Gastroesophageal sphincter (tissue), 4 donors: ENCODE results near the gene ZNF385B. TPM values are rescaled to one million over a fixed set of nuclear protein-coding genes. Genes with fewer than 3 reads are reported as not detected.

Experiments
- ATAC-seq: fragments of 150-250 bp; one replicate; pipeline ENCODE4 v1.9.1; 2016; ENCODE audit warnings: mild to moderate bottlenecking, moderate library complexity
- H3K27ac ChIP-seq, 4 donors: fragments of 200-600 bp; sonication (generic) in 3 of 4; 1 replicate in 3 of 4; 2 replicates in 1 of 4; pipeline ENCODE4 v1.5.1; 2016 to 2019
- H3K27me3 ChIP-seq: fragments of 200-600 bp; sonication (generic); one replicate; pipeline ENCODE4 v1.5.1; 2019
- H3K36me3 ChIP-seq, 2 donors: fragments of 200-600 bp; sonication (generic); one replicate each; pipeline ENCODE4 v1.5.1; 2019; ENCODE audit warnings: control low read depth in 1 of 2
- H3K4me1 ChIP-seq, 3 donors: fragments of 200-600 bp; sonication (generic); 1 replicate in 2 of 3; 2 replicates in 1 of 3; pipeline ENCODE4 v1.5.1; 2016 to 2019; ENCODE audit warnings: control low read depth in 2 of 3
- H3K4me3 ChIP-seq, 2 donors: fragments of 200-600 bp; sonication (generic); one replicate each; pipeline ENCODE4 v1.5.1; 2019; ENCODE audit warnings: mild to moderate bottlenecking in 1 of 2, moderate library complexity in 1 of 2
- H3K9me3 ChIP-seq, 3 donors: fragments of 200-600 bp; sonication (generic); one replicate each; pipeline ENCODE4 v1.5.1; 2017 to 2019; ENCODE audit warnings: control low read depth in 2 of 3
- EP300 ChIP-seq: sonication (generic); formaldehyde crosslinking; IDR thresholded peaks from one replicate; pipeline ENCODE4 v1.6.1; 2017; ENCODE audit warnings: antibody characterized with exemption, mild to moderate bottlenecking
- POLR2A ChIP-seq, 2 donors: fragments of 450-650 bp; IDR thresholded peaks; one replicate each; pipeline ENCODE4 v1.6.1; 2017; ENCODE audit warnings: antibody characterized with exemption in 2 of 2, mild to moderate bottlenecking in 2 of 2, moderate library complexity in 1 of 2
- POLR2AphosphoS5 ChIP-seq: sonication (generic); formaldehyde crosslinking; IDR thresholded peaks from one replicate; pipeline ENCODE4 v1.6.1; 2017; ENCODE audit warnings: antibody characterized with exemption
- WGBS, 2 donors: methylation state at CpG; one replicate each; pipeline ENCODE4 v1.1.5; 2018; ENCODE audit warnings: low coverage in 1 of 2; 5-methylcytosine and 5-hydroxymethylcytosine counted together
- total RNA-seq, 4 donors: library from RNA; depleted of rRNA; stranded (reverse); fragments of >200 nt; gene quantifications; one replicate each; pipeline ENCODE4 v1.1.0, GENCODE V29; 2016
- TF ChIP-seq, protein P1 (sequence below), 4 experiments: fragments of 200-600 bp in 2 of 4; fragments of 450-650 bp in 2 of 4; sonication (generic) in 1 of 4; IDR thresholded peaks; one replicate each; pipeline ENCODE4 v1.5.1; 2017 to 2019; ENCODE audit warnings: antibody characterized with exemption in 4 of 4, mild to moderate bottlenecking in 2 of 4, moderate library complexity in 2 of 4

ZNF385B gene
- total RNA-seq, 4 donors from 2014 or later: 2.7 to 7.6 (median 3.9) TPM

DNA sequence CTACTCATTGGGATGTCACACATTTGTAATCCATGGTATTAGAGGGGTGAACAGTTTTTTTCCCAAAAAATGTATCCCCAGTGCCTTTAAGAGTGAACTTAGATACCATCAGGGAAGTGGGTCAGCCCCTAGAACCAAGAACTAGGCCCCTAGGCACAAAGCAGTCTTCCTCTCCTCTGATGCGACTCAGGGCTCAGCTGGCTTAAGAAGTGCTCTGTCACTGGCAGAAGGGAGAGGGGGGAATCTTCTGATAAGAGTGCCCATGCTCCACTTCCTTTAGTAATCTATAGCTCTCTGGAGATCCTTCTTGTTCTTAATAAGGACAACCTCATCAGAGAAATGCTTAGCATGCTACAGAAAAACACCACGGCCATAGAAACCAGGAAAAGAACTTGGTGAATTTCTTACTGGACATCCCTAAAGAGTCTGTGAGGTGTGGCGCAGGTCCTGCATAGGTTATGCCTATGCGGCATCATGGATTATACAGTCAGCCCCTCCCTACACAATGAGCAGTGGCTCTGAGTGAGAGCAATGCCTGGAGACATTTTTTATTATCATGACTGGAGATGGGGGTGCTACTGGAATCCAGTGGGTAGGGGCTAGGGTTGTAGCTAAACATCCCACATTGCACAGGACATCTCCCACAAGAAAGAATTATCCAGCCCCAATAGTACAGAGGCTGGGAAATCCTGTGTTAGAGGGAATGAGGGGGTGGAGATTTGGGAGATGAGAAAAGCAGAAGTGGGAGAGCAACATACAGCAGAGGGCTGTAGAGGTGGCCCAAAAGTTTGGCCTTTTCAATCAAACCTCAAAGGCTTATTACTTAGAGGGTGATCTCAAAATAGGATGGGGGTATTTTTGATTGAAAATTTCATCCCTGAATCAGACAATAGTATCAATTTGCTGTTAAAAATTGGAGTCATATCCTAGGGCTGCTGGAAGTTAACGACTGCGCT, 21.7 kb upstream of the ZNF385B start:
- 88 to 100% methylated on average over 4 to 6 of the region's 6 CpGs for WGBS, 2 donors

DNA sequence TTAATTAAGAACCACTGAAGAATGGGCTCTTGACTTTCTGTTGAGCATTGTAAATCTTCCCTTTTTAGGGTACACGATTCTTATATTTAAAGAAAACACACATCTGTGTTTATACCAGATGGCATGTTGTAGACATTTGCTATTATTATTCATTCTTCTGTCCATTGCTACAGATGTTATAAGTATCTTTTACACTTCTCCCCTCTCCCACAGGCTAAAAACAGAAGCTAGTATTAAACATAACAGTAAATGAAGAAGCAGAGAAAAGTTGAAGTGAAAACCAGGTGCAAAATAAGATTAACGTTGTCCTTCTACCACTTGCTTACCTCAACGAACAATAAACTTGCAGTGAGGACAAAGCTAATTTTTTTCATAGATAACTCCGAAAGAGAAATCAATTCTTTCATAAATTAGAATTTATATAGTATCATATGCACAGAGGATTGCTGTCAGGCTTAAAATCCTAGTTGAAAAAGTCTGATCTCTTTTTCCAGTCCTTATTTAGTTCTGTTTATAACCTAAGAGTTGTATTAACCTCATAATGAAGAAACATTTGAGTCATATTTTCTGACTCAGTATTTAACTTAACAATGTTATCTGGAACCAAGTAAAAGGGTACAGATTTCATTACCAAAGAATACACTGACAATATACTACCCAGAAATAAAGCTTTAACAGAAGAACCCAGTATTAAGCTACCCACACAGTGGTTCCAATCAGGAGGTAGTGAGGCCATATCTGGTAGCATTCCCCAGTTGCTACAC, 16.4 kb upstream of the ZNF385B start:
- peak overlapping the region in 2 of 4 donors; percentile 3 to 54 for H3K27ac ChIP-seq
- 34 to 59% methylated on average over 4 of the region's 4 CpGs for WGBS, 2 donors

More for the DNA sequence above, 21.7 kb upstream of the ZNF385B start:
- H3K9me3 ChIP-seq: no peaks in the 10 kb centered on the region
- no peak for ATAC-seq
- no peak overlapping the region for H3K27ac ChIP-seq
- H3K4me3 ChIP-seq: no peak overlapping the region
- no peaks in the 10 kb centered on the region for H3K4me1 ChIP-seq
- H3K27me3 ChIP-seq: no peaks in the 10 kb centered on the region
- TF ChIP-seq EP300: no peak
- no peak for TF ChIP-seq POLR2A (IDR thresholded peaks at IDR 0.05)
- TF ChIP-seq, protein P1, sequence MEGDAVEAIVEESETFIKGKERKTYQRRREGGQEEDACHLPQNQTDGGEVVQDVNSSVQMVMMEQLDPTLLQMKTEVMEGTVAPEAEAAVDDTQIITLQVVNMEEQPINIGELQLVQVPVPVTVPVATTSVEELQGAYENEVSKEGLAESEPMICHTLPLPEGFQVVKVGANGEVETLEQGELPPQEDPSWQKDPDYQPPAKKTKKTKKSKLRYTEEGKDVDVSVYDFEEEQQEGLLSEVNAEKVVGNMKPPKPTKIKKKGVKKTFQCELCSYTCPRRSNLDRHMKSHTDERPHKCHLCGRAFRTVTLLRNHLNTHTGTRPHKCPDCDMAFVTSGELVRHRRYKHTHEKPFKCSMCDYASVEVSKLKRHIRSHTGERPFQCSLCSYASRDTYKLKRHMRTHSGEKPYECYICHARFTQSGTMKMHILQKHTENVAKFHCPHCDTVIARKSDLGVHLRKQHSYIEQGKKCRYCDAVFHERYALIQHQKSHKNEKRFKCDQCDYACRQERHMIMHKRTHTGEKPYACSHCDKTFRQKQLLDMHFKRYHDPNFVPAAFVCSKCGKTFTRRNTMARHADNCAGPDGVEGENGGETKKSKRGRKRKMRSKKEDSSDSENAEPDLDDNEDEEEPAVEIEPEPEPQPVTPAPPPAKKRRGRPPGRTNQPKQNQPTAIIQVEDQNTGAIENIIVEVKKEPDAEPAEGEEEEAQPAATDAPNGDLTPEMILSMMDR (IDR thresholded peaks at IDR 0.05): no peak
- no peak for TF ChIP-seq POLR2AphosphoS5
- no peaks in the 10 kb centered on the region for H3K36me3 ChIP-seq

DNA sequence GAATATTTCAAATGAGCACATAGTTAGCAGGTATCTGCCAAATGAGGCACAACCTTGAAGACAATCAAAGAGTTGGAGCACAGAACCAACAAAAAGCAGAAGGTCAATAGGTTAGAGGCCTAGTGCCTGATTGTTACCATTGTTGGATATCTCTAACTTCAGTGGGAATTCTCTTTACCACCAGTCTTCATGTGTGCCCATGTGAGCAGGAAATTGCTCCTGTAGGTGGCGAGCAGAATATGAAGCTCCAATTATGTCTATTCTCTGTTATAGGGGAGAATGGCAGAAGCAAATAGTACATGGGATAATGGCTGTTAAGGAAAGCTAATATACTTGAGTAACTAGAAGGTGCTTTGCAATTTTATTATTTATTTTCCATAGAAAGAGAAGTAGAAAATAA, 14.9 kb upstream of the ZNF385B start:
- Histone ChIP-seq H3K27me3 (no peaks in the 10 kb centered on the region), H3K4me1 (peaks cover 0 to 4% (median 0%) of the 10 kb centered on the region in 3 donors), H3K27ac (no peak overlapping the region), H3K9me3 (no peaks in the 10 kb centered on the region), H3K4me3 (no peak overlapping the region), H3K36me3 (no peaks in the 10 kb centered on the region)
- WGBS, 2 donors: 94% methylated on average over 1 of the region's 1 CpG; no CpG with 5 or more reads in 1 of the 2 donors
- ATAC-seq: no peak
- TF ChIP-seq POLR2A (IDR thresholded peaks at IDR 0.05) (no peak), EP300 (no peak), POLR2AphosphoS5 (no peak)
- TF ChIP-seq, protein P1 (IDR thresholded peaks at IDR 0.05): no peak

More for the DNA sequence above, 16.4 kb upstream of the ZNF385B start:
- H3K4me1 ChIP-seq: peaks cover 0 to 4% (median 0%) of the 10 kb centered on the region in 3 donors
- H3K27me3 ChIP-seq: no peaks in the 10 kb centered on the region
- no peak for TF ChIP-seq EP300
- TF ChIP-seq, protein P1 (IDR thresholded peaks at IDR 0.05): no peak
- no peak for TF ChIP-seq POLR2A (IDR thresholded peaks at IDR 0.05)
- TF ChIP-seq POLR2AphosphoS5: no peak
- H3K9me3 ChIP-seq: no peaks in the 10 kb centered on the region
- H3K36me3 ChIP-seq: no peaks in the 10 kb centered on the region
- ATAC-seq: no peak
- no peak overlapping the region for H3K4me3 ChIP-seq

DNA sequence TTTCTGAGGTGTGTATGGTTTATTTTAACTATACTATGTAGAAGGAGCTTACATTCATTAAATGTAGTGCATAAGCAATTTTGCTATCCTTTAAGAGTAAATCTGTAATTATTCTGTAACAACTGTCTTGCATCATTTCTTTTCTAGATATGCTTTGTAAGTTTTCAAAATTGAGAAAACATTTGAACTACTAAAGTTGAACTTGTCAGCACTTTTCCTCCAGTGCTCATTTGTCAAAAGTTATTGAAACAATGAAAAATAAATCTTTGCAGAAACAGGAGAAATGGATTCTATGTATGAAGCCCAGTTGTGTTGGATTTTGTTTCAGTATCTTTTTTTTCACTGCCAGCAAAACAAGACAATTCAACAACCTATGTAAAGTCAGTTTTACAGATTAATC, 14.5 kb upstream of the ZNF385B start:
- Histone ChIP-seq H3K27ac (no peak overlapping the region), H3K4me3 (no peak overlapping the region), H3K36me3 (no peaks in the 10 kb centered on the region), H3K9me3 (no peaks in the 10 kb centered on the region), H3K4me1 (peaks cover 0 to 4% (median 0%) of the 10 kb centered on the region in 3 donors), H3K27me3 (no peaks in the 10 kb centered on the region)
- no peak for ATAC-seq
- TF ChIP-seq POLR2AphosphoS5 (no peak), EP300 (no peak), POLR2A (IDR thresholded peaks at IDR 0.05) (no peak)
- TF ChIP-seq, protein P1 (IDR thresholded peaks at IDR 0.05): no peak
